PC-9 (cell line): Measurements from ENCODE around the gene KLF15. TPM values are rescaled to one million over a fixed set of nuclear protein-coding genes. Genes with fewer than 3 reads are reported as not detected.

Experiments used
- BruUV-seq: library from RNA; stranded (reverse); fragments of 400-500 nt; replicated peaks from 2 replicates; lab custom pipeline; 2021; lab: Mats Ljungman, UMichigan
- CTCF ChIA-PET: fragments of 300-600 bp; sonication (Branson Sonifier 250); formaldehyde crosslinking; loops from one replicate; lab custom pipeline; 2022; ENCODE audit warnings: antibody characterized with exemption; lab: Charles Lee
- POLR2A ChIA-PET: fragments of 300-600 bp; sonication (Branson Sonifier 250); formaldehyde crosslinking; loops from one replicate; lab custom pipeline; 2022; ENCODE audit warnings: antibody characterized with exemption; ENCODE audit not compliant: unreplicated experiment; lab: Charles Lee
- DNase-seq, 2 experiments: peaks; one replicate each; pipeline versions ENCODE4 v3.0.0 to v3.0.0-alpha.2; 2015 to 2022; ENCODE audit warnings: mixed read lengths in 1 of 2
- H2AFZ ChIP-seq: fragments of 200-600 bp; sonication (generic); 2 replicates; pipeline ENCODE4 v1.8.1; 2017; ENCODE audit warnings: antibody characterized with exemption
- H3F3A ChIP-seq: fragments of 200-600 bp; sonication (generic); 2 replicates; pipeline ENCODE4 v1.8.1; 2017; ENCODE audit warnings: antibody characterized with exemption, mild to moderate bottlenecking, low read depth; ENCODE audit not compliant: insufficient read depth
- H3K27ac ChIP-seq: fragments of 200-600 bp; sonication (generic); 2 replicates; pipeline ENCODE4 v1.6.1; 2016; ENCODE audit warnings: mixed run types
- H3K27me3 ChIP-seq: fragments of 200-600 bp; sonication (generic); 2 replicates; pipeline ENCODE4 v1.6.1; 2016; ENCODE audit warnings: low read depth, mixed run types; ENCODE audit not compliant: insufficient read depth
- H3K36me3 ChIP-seq: fragments of 200-600 bp; sonication (generic); 2 replicates; pipeline ENCODE4 v1.6.1; 2016; ENCODE audit warnings: low read depth, mixed run types
- H3K4me1 ChIP-seq: fragments of 200-600 bp; sonication (generic); replicated peaks from 2 replicates; pipeline ENCODE4 v1.6.1; 2016; ENCODE audit warnings: mixed run types; ENCODE audit not compliant: insufficient read depth
- H3K4me2 ChIP-seq: fragments of 200-600 bp; sonication (generic); 2 replicates; pipeline ENCODE4 v1.6.1; 2017; ENCODE audit warnings: mixed run types
- H3K4me3 ChIP-seq: fragments of 200-600 bp; sonication (generic); 2 replicates; pipeline ENCODE4 v1.6.1; 2016; ENCODE audit warnings: mixed run types
- H3K79me2 ChIP-seq: fragments of 200-600 bp; sonication (generic); 2 replicates; pipeline ENCODE4 v1.6.1; 2017; ENCODE audit warnings: low read depth, mixed run types
- H3K9me2 ChIP-seq: fragments of 200-600 bp; sonication (generic); 2 replicates; pipeline ENCODE4 v1.8.1; 2017; ENCODE audit warnings: mild to moderate bottlenecking; ENCODE audit not compliant: insufficient read depth
- H3K9me3 ChIP-seq: fragments of 200-600 bp; sonication (generic); 2 replicates; pipeline ENCODE4 v1.8.1; 2016; ENCODE audit warnings: low read depth; ENCODE audit not compliant: insufficient read depth
- H4K20me1 ChIP-seq: fragments of 200-600 bp; sonication (generic); 2 replicates; pipeline ENCODE4 v1.8.1; 2017; ENCODE audit not compliant: insufficient read depth
- CTCF ChIP-seq: fragments of 200-600 bp; sonication (generic); conservative IDR thresholded peaks from 2 replicates; pipeline ENCODE4 v1.6.1; 2017; ENCODE audit warnings: mixed run types, antibody characterized with exemption, mild to moderate bottlenecking, moderate library complexity
- EZH2 ChIP-seq: fragments of 200-600 bp; sonication (generic); IDR thresholded peaks from 2 replicates; pipeline ENCODE4 v1.8.0; 2017; ENCODE audit warnings: antibody characterized with exemption, low read depth
- intact Hi-C: fragments of 100-400 bp; cut with micrococcal nuclease; formaldehyde crosslinking; loops from one replicate; pipeline ENCODE4 v1.10.0; 2022; ENCODE audit not compliant: unreplicated experiment
- total RNA-seq: library from RNA; stranded (reverse); gene quantifications from 2 replicates; pipeline ENCODE4 v1.2.3, GENCODE V29; 2021

KLF15 gene
- total RNA-seq, 1 experiment from 2014 or later, result 0.70 TPM

GRCh38 chr3:126397610-126398422 lies 40.6 kb upstream of the KLF15 start:
- Histone ChIP-seq H3K4me2 (no peak overlapping the region), H3K9me3 (no peaks in the 10 kb centered on the region), H3K36me3 (no peaks in the 10 kb centered on the region), H2AFZ (no peak overlapping the region), H3K4me1 (peaks cover 14% of the 10 kb centered on the region), H3K27ac (no peak overlapping the region), H3K9me2 (no peaks in the 10 kb centered on the region), H3F3A (peaks cover 13% of the 10 kb centered on the region; the same call in 1 of the 2 replicates), H3K27me3 (no peaks in the 10 kb centered on the region), H3K4me3 (no peak overlapping the region), H3K79me2 (no peaks in the 10 kb centered on the region), H4K20me1 (no peaks in the 10 kb centered on the region)
- no peak for DNase-seq
- TF ChIP-seq EZH2, result no peak
- TF ChIP-seq CTCF, result no peak
- intact Hi-C loops, result no loop called here
- POLR2A ChIA-PET, result interaction anchor here (0.5 kb wide), 1 partner anchor 65 kb away, joined by 4 read pairs; no protein-coding TSS in a partner anchor
- BruUV-seq, result no TSS peak
- CTCF ChIA-PET, result no interaction called here

GRCh38 chr3:126396536-126396935 lies 39.3 kb upstream of the KLF15 start:
- intact Hi-C loops, result no loop called here
- no TSS peak for BruUV-seq
- no peaks in the 10 kb centered on the region for H3K79me2 ChIP-seq
- no peak for DNase-seq
- no peaks in the 10 kb centered on the region for H4K20me1 ChIP-seq
- no peak overlapping the region for H3K27ac ChIP-seq
- POLR2A ChIA-PET, result interaction anchor here (0.6 kb wide), 1 partner anchor 172 kb away, joined by 20 read pairs; no protein-coding TSS in a partner anchor
- H3K4me1 ChIP-seq, result peaks cover 14% of the 10 kb centered on the region
- no peak overlapping the region for H3K4me2 ChIP-seq
- no peaks in the 10 kb centered on the region for H3K9me2 ChIP-seq
- no peak for TF ChIP-seq CTCF
- no peak for TF ChIP-seq EZH2
- CTCF ChIA-PET, result interaction anchor here (0.7 kb wide), 1 partner anchor 1054 kb away, joined by 4 read pairs; no protein-coding TSS in a partner anchor
- H2AFZ ChIP-seq, result no peak overlapping the region
- peaks cover 13% of the 10 kb centered on the region; the same call in 1 of the 2 replicates for H3F3A ChIP-seq
- H3K9me3 ChIP-seq, result no peaks in the 10 kb centered on the region
- H3K36me3 ChIP-seq, result no peaks in the 10 kb centered on the region
- H3K27me3 ChIP-seq, result no peaks in the 10 kb centered on the region
- no peak overlapping the region for H3K4me3 ChIP-seq

- POLR2A ChIA-PET, result interaction anchor here (0.7 kb wide), 1 partner anchor 198 kb away, joined by 3 read pairs; no protein-coding TSS in a partner anchor
Observed at GRCh38 chr3:126395846-126396513, 38.8 kb upstream of the KLF15 start.

More at GRCh38 chr3:126395846-126396513, 38.8 kb upstream of the KLF15 start:
- CTCF ChIA-PET, result no interaction called here
- intact Hi-C loops, result no loop called here
- Histone ChIP-seq H3K4me2 (no peak overlapping the region), H4K20me1 (no peaks in the 10 kb centered on the region), H3K27me3 (no peaks in the 10 kb centered on the region), H2AFZ (no peak overlapping the region), H3K9me3 (no peaks in the 10 kb centered on the region), H3K36me3 (no peaks in the 10 kb centered on the region), H3K79me2 (no peaks in the 10 kb centered on the region), H3K9me2 (no peaks in the 10 kb centered on the region), H3K4me1 (peaks cover 14% of the 10 kb centered on the region), H3K4me3 (no peak overlapping the region), H3K27ac (no peak overlapping the region), H3F3A (peaks cover 13% of the 10 kb centered on the region; the same call in 1 of the 2 replicates)
- DNase-seq, result no peak
- no TSS peak for BruUV-seq
- TF ChIP-seq EZH2, result no peak
- TF ChIP-seq CTCF, result no peak
